ENCODE results near the gene SMCR8. TPM values are rescaled to one million over a fixed set of nuclear protein-coding genes. Genes with fewer than 3 reads are reported as not detected.

SMCR8 gene
- total RNA-seq, 1 donor from 2014 or later: 9.5 TPM

GRCh38 chr17:18324140-18325050 lies 9.3 kb downstream of the SMCR8 start:
- no peak overlapping the region for H3K4me3 ChIP-seq (ENCODE audit: low read depth, low read length)
- DNase-seq (ENCODE audit: low read depth): no peak
- TF ChIP-seq, protein P1, sequence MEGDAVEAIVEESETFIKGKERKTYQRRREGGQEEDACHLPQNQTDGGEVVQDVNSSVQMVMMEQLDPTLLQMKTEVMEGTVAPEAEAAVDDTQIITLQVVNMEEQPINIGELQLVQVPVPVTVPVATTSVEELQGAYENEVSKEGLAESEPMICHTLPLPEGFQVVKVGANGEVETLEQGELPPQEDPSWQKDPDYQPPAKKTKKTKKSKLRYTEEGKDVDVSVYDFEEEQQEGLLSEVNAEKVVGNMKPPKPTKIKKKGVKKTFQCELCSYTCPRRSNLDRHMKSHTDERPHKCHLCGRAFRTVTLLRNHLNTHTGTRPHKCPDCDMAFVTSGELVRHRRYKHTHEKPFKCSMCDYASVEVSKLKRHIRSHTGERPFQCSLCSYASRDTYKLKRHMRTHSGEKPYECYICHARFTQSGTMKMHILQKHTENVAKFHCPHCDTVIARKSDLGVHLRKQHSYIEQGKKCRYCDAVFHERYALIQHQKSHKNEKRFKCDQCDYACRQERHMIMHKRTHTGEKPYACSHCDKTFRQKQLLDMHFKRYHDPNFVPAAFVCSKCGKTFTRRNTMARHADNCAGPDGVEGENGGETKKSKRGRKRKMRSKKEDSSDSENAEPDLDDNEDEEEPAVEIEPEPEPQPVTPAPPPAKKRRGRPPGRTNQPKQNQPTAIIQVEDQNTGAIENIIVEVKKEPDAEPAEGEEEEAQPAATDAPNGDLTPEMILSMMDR (conservative IDR thresholded peaks at IDR 0.05; ENCODE audit: low read depth, low read length): no peak

GRCh38 chr17:18326039-18326438 lies 10.9 kb downstream of the SMCR8 start:
- no peak for DNase-seq (ENCODE audit: low read depth)
- TF ChIP-seq, protein P1 (conservative IDR thresholded peaks at IDR 0.05; ENCODE audit: low read depth, low read length): no peak
- H3K4me3 ChIP-seq (ENCODE audit: low read depth, low read length): no peak overlapping the region

DNA sequence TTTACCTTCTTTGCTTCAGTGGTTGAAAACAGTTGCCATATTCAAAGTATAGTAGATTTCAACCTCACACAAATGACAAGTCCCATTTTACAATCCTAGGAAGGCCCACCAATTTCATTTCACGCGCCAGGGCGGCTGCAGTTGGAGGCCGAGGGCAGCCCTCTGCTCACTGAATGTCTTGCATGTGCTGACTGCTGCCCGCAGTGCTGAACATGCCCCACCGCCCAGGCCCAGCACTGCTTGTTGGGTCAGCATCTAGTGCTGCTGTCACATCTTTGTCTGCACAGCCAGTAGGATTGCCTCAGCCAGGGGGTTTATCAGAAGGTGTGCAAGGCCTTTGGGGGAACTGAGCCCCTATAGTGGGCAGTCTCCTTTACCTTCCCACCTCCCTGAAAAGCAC lies 11.5 kb downstream of the SMCR8 start:
- DNase-seq (ENCODE audit: low read depth): no peak
- TF ChIP-seq, protein P1 (conservative IDR thresholded peaks at IDR 0.05; ENCODE audit: low read depth, low read length): no peak
- no peak overlapping the region for H3K4me3 ChIP-seq (ENCODE audit: low read depth, low read length)

DNA sequence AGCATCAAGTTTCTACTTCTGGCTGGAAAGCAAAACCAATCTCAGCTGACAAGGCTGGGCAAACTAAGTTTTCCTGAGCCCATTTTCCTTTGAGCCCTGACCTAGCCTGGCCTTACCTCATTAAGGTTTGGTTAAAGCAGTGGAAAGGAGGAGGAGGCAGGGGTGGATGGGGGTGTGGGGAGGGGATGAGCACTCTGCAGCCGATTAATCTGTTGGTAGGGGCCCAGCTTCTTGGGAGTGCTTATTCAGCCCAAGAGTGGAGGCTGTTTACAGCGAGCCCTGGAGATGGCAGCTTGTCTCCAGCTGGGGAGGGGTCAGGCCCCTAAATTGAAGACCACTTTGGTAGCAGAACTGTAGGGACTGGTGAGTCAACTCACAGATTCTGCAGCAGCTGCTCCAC lies 12.0 kb downstream of the SMCR8 start:
- DNase-seq (ENCODE audit: low read depth): no peak
- TF ChIP-seq, protein P1 (conservative IDR thresholded peaks at IDR 0.05; ENCODE audit: low read depth, low read length): no peak
- no peak overlapping the region for H3K4me3 ChIP-seq (ENCODE audit: low read depth, low read length)

GRCh38 chr17:18327556-18327955 lies 12.5 kb downstream of the SMCR8 start:
- DNase-seq (ENCODE audit: low read depth): no peak
- TF ChIP-seq, protein P1 (conservative IDR thresholded peaks at IDR 0.05; ENCODE audit: low read depth, low read length): no peak
- H3K4me3 ChIP-seq (ENCODE audit: low read depth, low read length): no peak overlapping the region

DNA sequence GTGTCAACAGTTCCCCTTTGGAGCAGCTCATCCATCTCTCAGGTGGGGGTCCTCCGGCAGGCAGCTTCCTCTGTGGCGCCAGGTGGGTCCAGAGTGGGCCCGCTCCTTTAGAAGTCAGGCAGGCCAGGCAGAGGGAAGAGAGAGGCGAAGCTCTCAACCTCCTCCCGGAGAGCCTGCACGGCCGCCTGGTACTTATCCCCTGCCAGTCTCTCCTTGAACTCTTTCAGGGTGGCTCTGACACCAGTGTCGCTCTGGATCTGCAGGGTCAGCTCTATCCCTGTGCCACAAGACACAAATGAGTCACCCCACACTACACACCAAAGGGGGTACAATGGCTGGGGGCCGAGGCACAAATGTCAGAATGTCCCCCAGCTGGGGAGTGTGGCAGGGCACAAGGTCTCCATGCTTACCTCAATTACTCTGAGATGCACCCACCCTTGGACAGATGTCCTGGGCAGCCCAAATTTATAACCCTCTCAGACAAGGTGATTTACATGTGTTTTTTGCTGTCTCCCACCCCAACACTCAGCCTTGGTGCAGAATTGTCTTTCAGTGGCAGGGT lies 13.6 kb downstream of the SMCR8 start:
- no peak for DNase-seq (ENCODE audit: low read depth)
- no peak overlapping the region for H3K4me3 ChIP-seq (ENCODE audit: low read depth, low read length)
- TF ChIP-seq, protein P1 (conservative IDR thresholded peaks at IDR 0.05; ENCODE audit: low read depth, low read length): no peak

All from epithelial cell of proximal tubule (primary cell).